H9 (cell line): ENCODE results near the gene ACTL7B. TPM values are rescaled to one million over a fixed set of nuclear protein-coding genes. Genes with fewer than 3 reads are reported as not detected.

Experiments
- DNase-seq: peaks from one replicate; pipeline ENCODE4 v3.0.0-alpha.2; 2017
- H2AFZ ChIP-seq: one replicate; pipeline ENCODE4 v1.6.1; 2013; ENCODE audit warnings: mild to moderate bottlenecking, low read length, control low read depth, moderate library complexity
- H2AK5ac ChIP-seq: 2 replicates; pipeline ENCODE4 v1.6.1; 2013; ENCODE audit warnings: low read length, control low read depth, mixed read lengths; ENCODE audit not compliant: insufficient read length
- H2BK120ac ChIP-seq: one replicate; pipeline ENCODE4 v1.6.1; 2013; ENCODE audit warnings: low read depth, mild to moderate bottlenecking, low read length, control low read depth, inconsistent platforms; ENCODE audit not compliant: poor library complexity, severe bottlenecking
- H2BK12ac ChIP-seq: 2 replicates; pipeline ENCODE4 v1.6.1; 2013; ENCODE audit warnings: low read length, control low read depth, mixed read lengths, low read depth; ENCODE audit not compliant: insufficient read length
- H2BK15ac ChIP-seq: 2 replicates; pipeline ENCODE4 v1.6.1; 2013; ENCODE audit warnings: low read depth, low read length, control low read depth
- H2BK20ac ChIP-seq: one replicate; pipeline ENCODE4 v1.6.1; 2013; ENCODE audit warnings: low read depth, mild to moderate bottlenecking, low read length, control low read depth, inconsistent platforms; ENCODE audit not compliant: poor library complexity, severe bottlenecking
- H2BK5ac ChIP-seq: 2 replicates; pipeline ENCODE4 v1.6.1; 2013; ENCODE audit warnings: low read length, control low read depth, mixed read lengths; ENCODE audit not compliant: insufficient read length
- H3K14ac ChIP-seq: 2 replicates; pipeline ENCODE4 v1.6.1; 2013; ENCODE audit warnings: low read length, control low read depth; ENCODE audit not compliant: insufficient read depth
- H3K18ac ChIP-seq: 2 replicates; pipeline ENCODE4 v1.6.1; 2013; ENCODE audit warnings: low read depth, mild to moderate bottlenecking, mixed read lengths, low read length, control low read depth; ENCODE audit not compliant: insufficient read length
- H3K23ac ChIP-seq: 2 replicates; pipeline ENCODE4 v1.6.1; 2013; ENCODE audit warnings: low read length, control low read depth, mixed read lengths, low read depth; ENCODE audit not compliant: insufficient read length
- H3K23me2 ChIP-seq: 2 replicates; pipeline ENCODE4 v1.6.1; 2013; ENCODE audit warnings: low read depth, mild to moderate bottlenecking, mixed read lengths, low read length, control low read depth; ENCODE audit not compliant: insufficient read length, poor library complexity, severe bottlenecking
- H3K27ac ChIP-seq: 2 replicates; pipeline ENCODE4 v1.5.1; 2013; ENCODE audit warnings: low read length, control low read depth, mixed read lengths, low read depth; ENCODE audit not compliant: insufficient read length
- H3K27me3 ChIP-seq: 2 replicates; pipeline ENCODE4 v1.6.1; 2013; ENCODE audit warnings: low read length, control low read depth, inconsistent platforms; ENCODE audit not compliant: insufficient read depth
- H3K4ac ChIP-seq: 2 replicates; pipeline ENCODE4 v1.6.1; 2013; ENCODE audit warnings: low read depth, mild to moderate bottlenecking, control low read depth, inconsistent platforms, low read length, moderate library complexity
- H3K4me1 ChIP-seq: 2 replicates; pipeline ENCODE4 v1.6.1; 2013; ENCODE audit warnings: low read length, control low read depth, inconsistent platforms; ENCODE audit not compliant: insufficient read depth
- H3K4me2 ChIP-seq: 2 replicates; pipeline ENCODE4 v1.6.1; 2013; ENCODE audit warnings: low read length, control low read depth, mixed read lengths; ENCODE audit not compliant: insufficient read length, insufficient read depth
- H3K56ac ChIP-seq: 2 replicates; pipeline ENCODE4 v1.6.1; 2013; ENCODE audit warnings: low read depth, mild to moderate bottlenecking, mixed read lengths, low read length, control low read depth; ENCODE audit not compliant: insufficient read length
- H3K79me1 ChIP-seq: 2 replicates; pipeline ENCODE4 v1.6.1; 2013; ENCODE audit warnings: low read depth, mild to moderate bottlenecking, moderate library complexity, low read length, control low read depth, inconsistent platforms; ENCODE audit not compliant: insufficient read depth, poor library complexity, severe bottlenecking
- H3K79me2 ChIP-seq: 2 replicates; pipeline ENCODE4 v1.6.1; 2013; ENCODE audit warnings: low read length, control low read depth, inconsistent platforms; ENCODE audit not compliant: insufficient read depth
- H3K9ac ChIP-seq: 2 replicates; pipeline ENCODE4 v1.6.1; 2013; ENCODE audit warnings: low read length, control low read depth, mixed read lengths; ENCODE audit not compliant: insufficient read length; ENCODE audit errors: extremely low read depth
- H3K9me3 ChIP-seq: one replicate; pipeline ENCODE4 v1.6.1; 2013; ENCODE audit warnings: low read depth, low read length, inconsistent platforms; ENCODE audit not compliant: control insufficient read depth
- H3T11ph ChIP-seq: one replicate; pipeline ENCODE4 v1.6.1; 2013; ENCODE audit warnings: mild to moderate bottlenecking, low read length, control low read depth, inconsistent platforms
- H4K20me1 ChIP-seq: one replicate; pipeline ENCODE4 v1.6.1; 2013; ENCODE audit not compliant: control insufficient read depth, insufficient read length, insufficient read depth
- H4K5ac ChIP-seq: 2 replicates; pipeline ENCODE4 v1.6.1; 2013; ENCODE audit warnings: low read depth, mild to moderate bottlenecking, mixed read lengths, low read length, control low read depth; ENCODE audit not compliant: insufficient read length
- H4K8ac ChIP-seq: replicated peaks from 2 replicates; pipeline ENCODE4 v1.6.1; 2013; ENCODE audit warnings: low read length, control low read depth, mixed read lengths, low read depth; ENCODE audit not compliant: insufficient read length
- H4K91ac ChIP-seq: 2 replicates; pipeline ENCODE4 v1.6.1; 2013; ENCODE audit warnings: low read depth, mild to moderate bottlenecking, moderate library complexity, mixed read lengths, low read length, control low read depth; ENCODE audit not compliant: insufficient read length
- H3K27ac Mint-ChIP-seq, 3 experiments: 2 replicates in 2 of 3; 3 replicates in 1 of 3; pipeline ENCODE4 v1.8.0; 2020 to 2021; ENCODE audit warnings: mixed read lengths in 3 of 3, mild to moderate bottlenecking in 1 of 3, moderate library complexity in 1 of 3
- H3K27me3 Mint-ChIP-seq: 2 replicates; pipeline ENCODE4 v1.8.0; 2021; ENCODE audit warnings: low read depth, mild to moderate bottlenecking, moderate library complexity, mixed read lengths
- H3K36me3 Mint-ChIP-seq, 3 experiments: 2 replicates in 2 of 3; 3 replicates in 1 of 3; pipeline ENCODE4 v1.8.0; 2020 to 2021; ENCODE audit warnings: low read depth in 3 of 3, mixed read lengths in 3 of 3; ENCODE audit not compliant: insufficient read depth in 1 of 3
- H3K4me1 Mint-ChIP-seq, 2 experiments: 2 replicates each; pipeline ENCODE4 v1.8.0; 2020; ENCODE audit warnings: mixed read lengths in 2 of 2
- H3K4me3 Mint-ChIP-seq, 2 experiments: 2 replicates in 1 of 2; 3 replicates in 1 of 2; pipeline ENCODE4 v1.8.0; 2020 to 2021; ENCODE audit warnings: mild to moderate bottlenecking in 2 of 2, mixed read lengths in 2 of 2, moderate library complexity in 1 of 2
- H3K9me3 Mint-ChIP-seq, 2 experiments: 2 replicates in 1 of 2; 3 replicates in 1 of 2; pipeline ENCODE4 v1.8.0; 2020; ENCODE audit warnings: mild to moderate bottlenecking in 2 of 2, mixed read lengths in 2 of 2, moderate library complexity in 1 of 2
- WGBS: extraction: QIAGEN DNeasy Blood & Tissue Kit; methylation state at CpG from one replicate; pipeline ENCODE4 v1.1.7; 2013; ENCODE audit warnings: missing lambda C conversion rate, low lambda C conversion rate, mixed read lengths; ENCODE audit not compliant: insufficient read length; ENCODE audit errors: extremely low coverage; 5-methylcytosine and 5-hydroxymethylcytosine counted together
- total RNA-seq: library from RNA; stranded (reverse); gene quantifications from 2 replicates; pipeline ENCODE4 v1.2.1, GENCODE V29; 2021
- TF ChIP-seq, protein P1 (sequence below): fragments of 200-600 bp; sonication (generic); conservative IDR thresholded peaks from 3 replicates; pipeline ENCODE4 v1.8.0; 2021; ENCODE audit warnings: antibody characterized with exemption, mild to moderate bottlenecking

ACTL7B gene
- total RNA-seq, 1 experiment from 2014 or later, result 0.09 TPM

DNA sequence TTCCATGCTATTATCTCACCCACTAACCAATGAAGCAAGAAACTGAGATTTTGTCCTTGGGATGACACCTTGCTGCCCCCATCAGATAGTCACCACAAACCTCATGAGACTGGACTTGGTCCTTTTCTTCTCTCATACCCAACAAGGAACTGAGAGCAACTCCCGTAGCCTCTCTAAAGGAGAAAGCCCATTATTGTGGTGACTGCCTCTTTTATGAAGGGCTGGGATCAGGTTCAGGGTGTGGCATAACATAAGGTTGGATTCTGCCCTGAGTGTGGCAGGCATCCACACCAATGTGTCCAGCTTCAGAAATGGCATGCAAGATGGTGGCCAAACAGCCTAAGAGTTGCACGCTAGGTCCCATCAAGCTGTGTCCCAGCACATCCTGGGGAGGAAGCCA is 5.0 kb upstream of the ACTL7B start:
- H3K27ac Mint-ChIP-seq, result no peak overlapping the region
- no CpG with 5 or more reads among the region's 2 CpGs for WGBS
- Histone ChIP-seq H3K56ac (no peak overlapping the region), H2BK20ac (no peak overlapping the region), H2AFZ (no peak overlapping the region), H4K8ac (no peak overlapping the region), H4K20me1 (no peaks in the 10 kb centered on the region), H3K79me1 (no peaks in the 10 kb centered on the region), H3K4ac (no peak overlapping the region), H2AK5ac (no peak overlapping the region), H3T11ph (no peak overlapping the region), H3K4me1 (no peaks in the 10 kb centered on the region), H3K27ac (no peak overlapping the region), H3K18ac (no peak overlapping the region), H3K27me3 (no peaks in the 10 kb centered on the region), H3K23ac (no peak overlapping the region), H3K23me2 (no peaks in the 10 kb centered on the region), H2BK5ac (no peak overlapping the region), H3K4me2 (no peak overlapping the region), H4K5ac (no peak overlapping the region), H2BK15ac (no peak overlapping the region), H3K9me3 (no peaks in the 10 kb centered on the region), H4K91ac (no peak overlapping the region), H3K79me2 (no peaks in the 10 kb centered on the region), H2BK12ac (no peak overlapping the region), H3K14ac (no peak overlapping the region), H3K9ac (no peak overlapping the region), H2BK120ac (no peak overlapping the region)
- no peaks in the 10 kb centered on the region for H3K9me3 Mint-ChIP-seq
- peaks cover 0 to 4% (median 0%) of the 10 kb centered on the region in 3 experiments; a peak in 1 of 7 replicates for H3K36me3 Mint-ChIP-seq
- no peak for DNase-seq
- H3K27me3 Mint-ChIP-seq, result no peaks in the 10 kb centered on the region; the same call in 1 of the 2 replicates
- no peak overlapping the region for H3K4me3 Mint-ChIP-seq
- H3K4me1 Mint-ChIP-seq, result no peaks in the 10 kb centered on the region
- TF ChIP-seq, protein P1, sequence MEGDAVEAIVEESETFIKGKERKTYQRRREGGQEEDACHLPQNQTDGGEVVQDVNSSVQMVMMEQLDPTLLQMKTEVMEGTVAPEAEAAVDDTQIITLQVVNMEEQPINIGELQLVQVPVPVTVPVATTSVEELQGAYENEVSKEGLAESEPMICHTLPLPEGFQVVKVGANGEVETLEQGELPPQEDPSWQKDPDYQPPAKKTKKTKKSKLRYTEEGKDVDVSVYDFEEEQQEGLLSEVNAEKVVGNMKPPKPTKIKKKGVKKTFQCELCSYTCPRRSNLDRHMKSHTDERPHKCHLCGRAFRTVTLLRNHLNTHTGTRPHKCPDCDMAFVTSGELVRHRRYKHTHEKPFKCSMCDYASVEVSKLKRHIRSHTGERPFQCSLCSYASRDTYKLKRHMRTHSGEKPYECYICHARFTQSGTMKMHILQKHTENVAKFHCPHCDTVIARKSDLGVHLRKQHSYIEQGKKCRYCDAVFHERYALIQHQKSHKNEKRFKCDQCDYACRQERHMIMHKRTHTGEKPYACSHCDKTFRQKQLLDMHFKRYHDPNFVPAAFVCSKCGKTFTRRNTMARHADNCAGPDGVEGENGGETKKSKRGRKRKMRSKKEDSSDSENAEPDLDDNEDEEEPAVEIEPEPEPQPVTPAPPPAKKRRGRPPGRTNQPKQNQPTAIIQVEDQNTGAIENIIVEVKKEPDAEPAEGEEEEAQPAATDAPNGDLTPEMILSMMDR, result no peak
